ENCODE measurements around the gene PSMD12. TPM values are rescaled to one million over a fixed set of nuclear protein-coding genes. Genes with fewer than 3 reads are reported as not detected.

The PSMD12 gene
- total RNA-seq, 1 experiment from 2014 or later, result 90.5 TPM

DNA sequence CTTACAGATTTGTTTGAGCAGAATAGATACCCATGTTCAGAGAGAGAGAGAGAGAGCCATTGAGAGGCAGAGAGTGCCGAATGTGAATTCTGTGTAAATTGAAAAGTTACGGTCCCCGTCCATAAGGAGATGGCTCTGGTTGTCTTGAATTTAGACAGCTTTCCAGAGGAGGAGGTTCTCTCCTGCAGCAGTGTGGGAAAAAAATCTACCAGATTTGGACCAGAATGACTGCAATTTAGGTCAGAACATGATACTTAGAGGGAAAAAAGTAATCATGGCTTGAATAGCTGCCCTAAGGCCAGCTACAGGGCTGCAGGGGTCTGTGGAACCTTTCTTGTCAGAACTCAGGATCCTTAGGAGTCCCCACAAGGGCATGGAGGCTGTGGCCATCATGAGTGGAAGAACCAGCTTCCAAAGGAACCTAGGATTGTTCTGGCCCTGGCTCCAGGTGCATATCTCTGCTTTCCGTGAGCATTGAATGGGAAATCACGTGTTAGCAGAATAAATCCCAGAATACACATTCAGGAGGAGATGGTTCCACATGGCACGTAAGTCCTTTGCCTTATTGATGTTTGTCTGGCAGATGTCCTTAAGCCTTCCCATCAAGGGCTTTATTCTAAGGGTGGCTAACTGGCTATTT lies 23.7 kb upstream of the PSMD12 start:
- H2BK20ac ChIP-seq (ENCODE audit: low read depth, low read length, poor library complexity, severe bottlenecking), result no peak overlapping the region
- no peaks in the 10 kb centered on the region for H3K27me3 ChIP-seq (ENCODE audit: insufficient read depth, low read length)
- H2BK5ac ChIP-seq (ENCODE audit: insufficient read length, low read length), result no peak overlapping the region
- no peaks in the 10 kb centered on the region for H3K4me1 ChIP-seq (ENCODE audit: insufficient read depth, low read length)
- H3K9me3 Mint-ChIP-seq, result no peaks in the 10 kb centered on the region; a peak in 2 of 5 replicates
- H4K20me1 ChIP-seq (ENCODE audit: control insufficient read depth, insufficient read depth, insufficient read length), result no peaks in the 10 kb centered on the region
- H3K79me2 ChIP-seq (ENCODE audit: insufficient read depth, low read length), result peaks cover 10% of the 10 kb centered on the region; the same call in 1 of the 2 replicates
- H3K56ac ChIP-seq (ENCODE audit: insufficient read length, low read depth, low read length), result no peak overlapping the region
- TF ChIP-seq, protein P1, sequence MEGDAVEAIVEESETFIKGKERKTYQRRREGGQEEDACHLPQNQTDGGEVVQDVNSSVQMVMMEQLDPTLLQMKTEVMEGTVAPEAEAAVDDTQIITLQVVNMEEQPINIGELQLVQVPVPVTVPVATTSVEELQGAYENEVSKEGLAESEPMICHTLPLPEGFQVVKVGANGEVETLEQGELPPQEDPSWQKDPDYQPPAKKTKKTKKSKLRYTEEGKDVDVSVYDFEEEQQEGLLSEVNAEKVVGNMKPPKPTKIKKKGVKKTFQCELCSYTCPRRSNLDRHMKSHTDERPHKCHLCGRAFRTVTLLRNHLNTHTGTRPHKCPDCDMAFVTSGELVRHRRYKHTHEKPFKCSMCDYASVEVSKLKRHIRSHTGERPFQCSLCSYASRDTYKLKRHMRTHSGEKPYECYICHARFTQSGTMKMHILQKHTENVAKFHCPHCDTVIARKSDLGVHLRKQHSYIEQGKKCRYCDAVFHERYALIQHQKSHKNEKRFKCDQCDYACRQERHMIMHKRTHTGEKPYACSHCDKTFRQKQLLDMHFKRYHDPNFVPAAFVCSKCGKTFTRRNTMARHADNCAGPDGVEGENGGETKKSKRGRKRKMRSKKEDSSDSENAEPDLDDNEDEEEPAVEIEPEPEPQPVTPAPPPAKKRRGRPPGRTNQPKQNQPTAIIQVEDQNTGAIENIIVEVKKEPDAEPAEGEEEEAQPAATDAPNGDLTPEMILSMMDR (conservative IDR thresholded peaks at IDR 0.05), result no peak
- H3K9ac ChIP-seq (ENCODE audit: extremely low read depth, insufficient read length, low read length), result no peak overlapping the region
- peaks cover 21% of the 10 kb centered on the region in 2 experiments for H3K4me1 Mint-ChIP-seq
- no peak overlapping the region for H3T11ph ChIP-seq (ENCODE audit: low read length)
- H3K79me1 ChIP-seq (ENCODE audit: insufficient read depth, low read depth, low read length, poor library complexity, severe bottlenecking), result peaks cover 2% of the 10 kb centered on the region
- H3K23ac ChIP-seq (ENCODE audit: insufficient read length, low read depth, low read length), result no peak overlapping the region
- H4K91ac ChIP-seq (ENCODE audit: insufficient read length, low read depth, low read length), result no peak overlapping the region
- no peak overlapping the region for H2AFZ ChIP-seq (ENCODE audit: low read length)
- no CpG with 5 or more reads among the region's 6 CpGs for WGBS (ENCODE audit: extremely low coverage, insufficient read length, low lambda C conversion rate)
- no peak overlapping the region for H2BK12ac ChIP-seq (ENCODE audit: insufficient read length, low read depth, low read length)
- no peak overlapping the region for H2BK120ac ChIP-seq (ENCODE audit: low read depth, low read length, poor library complexity, severe bottlenecking)
- H4K8ac ChIP-seq (replicated peaks; ENCODE audit: insufficient read length, low read depth, low read length), result no peak overlapping the region
- peaks cover 0 to 9% (median 4%) of the 10 kb centered on the region in 3 experiments; a peak in 5 of 7 replicates for H3K36me3 Mint-ChIP-seq (ENCODE audit: insufficient read depth in 1 of 3, low read depth in 3 of 3)
- DNase-seq, result no peak
- H3K4me2 ChIP-seq (ENCODE audit: insufficient read depth, insufficient read length, low read length), result no peak overlapping the region
- H3K27ac Mint-ChIP-seq, result no peak overlapping the region
- H3K9me3 ChIP-seq (ENCODE audit: control insufficient read depth, low read depth, low read length), result no peaks in the 10 kb centered on the region
- H3K14ac ChIP-seq (ENCODE audit: insufficient read depth, low read length), result no peak overlapping the region
- no peaks in the 10 kb centered on the region; the same call in 1 of the 2 replicates for H3K27me3 Mint-ChIP-seq (ENCODE audit: low read depth)
- no peak overlapping the region for H2AK5ac ChIP-seq (ENCODE audit: insufficient read length, low read length)
- H3K27ac ChIP-seq (ENCODE audit: insufficient read length, low read depth, low read length), result no peak overlapping the region
- no peak overlapping the region for H3K18ac ChIP-seq (ENCODE audit: insufficient read length, low read depth, low read length)
- H3K4ac ChIP-seq (ENCODE audit: low read depth, low read length), result no peak overlapping the region
- no peak overlapping the region for H4K5ac ChIP-seq (ENCODE audit: insufficient read length, low read depth, low read length)
- H3K4me3 Mint-ChIP-seq, result no peak overlapping the region
- H3K23me2 ChIP-seq (ENCODE audit: insufficient read length, low read depth, low read length, poor library complexity, severe bottlenecking), result no peaks in the 10 kb centered on the region
- H2BK15ac ChIP-seq (ENCODE audit: low read depth, low read length), result no peak overlapping the region

Measured in H9 (cell line).